SU-DHL-6 (cell line): ENCODE measurements around the gene EIF2B2.

Source experiments
- EZH2phosphoT487 ChIP-seq: fragments of 200-600 bp; sonication (generic), shearing (Covaris generic); conservative IDR thresholded peaks from 2 replicates; pipeline ENCODE4 v1.6.1; 2018; ENCODE audit warnings: mild to moderate bottlenecking, antibody characterized with exemption, low read length, moderate library complexity, mixed read lengths
- TF ChIP-seq, protein P1 (sequence below): fragments of 200-600 bp; sonication (generic); IDR thresholded peaks from one replicate; pipeline ENCODE4 v1.5.1; 2017; ENCODE audit warnings: antibody characterized with exemption, mild to moderate bottlenecking, low read length, moderate library complexity; ENCODE audit not compliant: insufficient read depth, poor library complexity, severe bottlenecking

DNA sequence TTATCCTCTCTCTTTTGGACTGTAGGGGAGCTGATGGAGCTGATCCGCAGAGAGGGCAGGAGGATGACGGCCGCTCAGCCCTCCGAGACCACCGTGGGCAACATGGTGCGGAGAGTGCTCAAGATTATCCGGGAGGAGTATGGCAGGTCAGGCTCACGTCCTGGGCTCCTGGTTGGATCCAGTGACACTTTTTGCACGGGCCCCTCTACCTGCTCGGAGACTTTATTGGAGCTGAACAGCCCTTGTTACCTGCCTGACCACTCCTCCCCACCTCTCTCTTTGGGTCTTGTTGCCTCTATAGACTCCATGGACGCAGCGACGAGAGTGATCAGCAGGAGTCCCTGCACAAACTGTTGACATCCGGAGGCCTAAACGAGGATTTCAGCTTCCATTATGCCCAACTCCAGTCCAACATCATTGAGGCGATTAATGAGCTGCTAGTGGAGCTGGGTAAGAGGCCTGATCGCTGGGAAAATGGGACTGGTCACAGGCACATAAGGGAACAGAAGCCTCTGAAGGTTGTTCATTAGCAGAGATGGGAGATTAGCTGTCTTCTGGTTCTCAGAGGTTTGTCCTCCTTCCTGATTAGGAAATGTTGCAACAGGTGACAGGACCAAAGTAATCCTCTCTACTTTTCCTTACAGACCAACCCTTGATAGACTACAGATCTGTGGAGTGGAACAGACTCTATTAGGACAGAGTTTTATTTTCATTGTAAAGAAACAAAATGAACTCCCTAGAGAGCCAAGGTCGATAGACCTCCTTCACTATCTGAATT is 718 bp downstream of the EIF2B2 start:
- TF ChIP-seq, protein P1, sequence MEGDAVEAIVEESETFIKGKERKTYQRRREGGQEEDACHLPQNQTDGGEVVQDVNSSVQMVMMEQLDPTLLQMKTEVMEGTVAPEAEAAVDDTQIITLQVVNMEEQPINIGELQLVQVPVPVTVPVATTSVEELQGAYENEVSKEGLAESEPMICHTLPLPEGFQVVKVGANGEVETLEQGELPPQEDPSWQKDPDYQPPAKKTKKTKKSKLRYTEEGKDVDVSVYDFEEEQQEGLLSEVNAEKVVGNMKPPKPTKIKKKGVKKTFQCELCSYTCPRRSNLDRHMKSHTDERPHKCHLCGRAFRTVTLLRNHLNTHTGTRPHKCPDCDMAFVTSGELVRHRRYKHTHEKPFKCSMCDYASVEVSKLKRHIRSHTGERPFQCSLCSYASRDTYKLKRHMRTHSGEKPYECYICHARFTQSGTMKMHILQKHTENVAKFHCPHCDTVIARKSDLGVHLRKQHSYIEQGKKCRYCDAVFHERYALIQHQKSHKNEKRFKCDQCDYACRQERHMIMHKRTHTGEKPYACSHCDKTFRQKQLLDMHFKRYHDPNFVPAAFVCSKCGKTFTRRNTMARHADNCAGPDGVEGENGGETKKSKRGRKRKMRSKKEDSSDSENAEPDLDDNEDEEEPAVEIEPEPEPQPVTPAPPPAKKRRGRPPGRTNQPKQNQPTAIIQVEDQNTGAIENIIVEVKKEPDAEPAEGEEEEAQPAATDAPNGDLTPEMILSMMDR: no peak
- TF ChIP-seq EZH2phosphoT487: no peak
